ENCODE results near the gene MISP. TPM values are rescaled to one million over a fixed set of nuclear protein-coding genes. Genes with fewer than 3 reads are reported as not detected.

The MISP gene
- total and polyA plus RNA-seq, 4 donors = 14.9 to 23.7 (median 22.1) TPM

GRCh38 chr19:796692-797527 lies 46.0 kb downstream of the MISP start, which contains the start of gene PTBP1:
PTBP1 (plus strand) TSS chr19:797452; CDS start chr19:797498, 46 bp downstream.
- Histone ChIP-seq H3K4me3 (peak within 1 kb of the TSS; percentile 83), H3K36me3 (ENCODE audit: control insufficient read depth in 4 of 4, insufficient read depth in 4 of 4, low read length in 4 of 4) (peaks cover 0 to 24% (median 13%) of the 10 kb centered on the region in 4 donors), H3K27me3 (ENCODE audit: control insufficient read depth in 3 of 3, insufficient read depth in 3 of 3, low read length in 2 of 3) (no peaks in the 10 kb centered on the region), H3K9ac (ENCODE audit: insufficient read depth in 1 of 2, low read length in 2 of 2) (peak within 1 kb of the TSS in 1 of 2 donors; percentile 49), H3K27ac (ENCODE audit: low read depth in 1 of 2, low read length in 1 of 2) (peak within 1 kb of the TSS; percentile 87 to 92), H3K4me1 (ENCODE audit: control insufficient read depth in 5 of 5, insufficient read depth in 5 of 5, low read length in 5 of 5) (peaks cover 11 to 31% (median 24%) of the 10 kb centered on the region in 5 donors), H3K9me3 (ENCODE audit: control insufficient read depth in 4 of 4, insufficient read depth in 3 of 4, low read length in 3 of 4) (no peaks in the 10 kb centered on the region)
- no peak for TF ChIP-seq CTCF (IDR thresholded peaks at IDR 0.05; ENCODE audit: control extremely low read depth, extremely low read depth)
- ATAC-seq (ENCODE audit: insufficient read depth, low FRiP score) (peak; percentile 90), DNase-seq (peak; percentile 100)
- WGBS, 2 donors = 0 to 1% methylated on average over 74 to 83 of the region's 83 CpGs

GRCh38 chr19:797528-798414 lies 46.9 kb downstream of the MISP start:
- H3K9me3 ChIP-seq (ENCODE audit: control insufficient read depth in 4 of 4, insufficient read depth in 3 of 4, low read length in 3 of 4) = no peaks in the 10 kb centered on the region
- DNase-seq = peak; percentile 92 to 96 (median 92)
- peaks cover 12 to 40% (median 30%) of the 10 kb centered on the region in 5 donors for H3K4me1 ChIP-seq (ENCODE audit: control insufficient read depth in 5 of 5, insufficient read depth in 5 of 5, low read length in 5 of 5)
- H3K9ac ChIP-seq (ENCODE audit: insufficient read depth in 1 of 2, low read length in 2 of 2) = peak overlapping the region in 1 of 2 donors; percentile 49
- peak overlapping the region; percentile 83 for H3K4me3 ChIP-seq
- 0 to 1% methylated on average over 81 to 128 of the region's 129 CpGs for WGBS, 2 donors
- no peaks in the 10 kb centered on the region for H3K27me3 ChIP-seq (ENCODE audit: control insufficient read depth in 3 of 3, insufficient read depth in 3 of 3, low read length in 2 of 3)
- no peak for TF ChIP-seq CTCF (IDR thresholded peaks at IDR 0.05; ENCODE audit: control extremely low read depth, extremely low read depth)
- ATAC-seq (ENCODE audit: insufficient read depth, low FRiP score) = peak; percentile 40
- peaks cover 0 to 24% (median 13%) of the 10 kb centered on the region in 4 donors for H3K36me3 ChIP-seq (ENCODE audit: control insufficient read depth in 4 of 4, insufficient read depth in 4 of 4, low read length in 4 of 4)
- peak overlapping the region; percentile 87 to 92 for H3K27ac ChIP-seq (ENCODE audit: low read depth in 1 of 2, low read length in 1 of 2)

- WGBS, 2 donors = 0 to 1% methylated on average over 43 to 44 of the region's 44 CpGs
- peaks cover 12 to 41% (median 35%) of the 10 kb centered on the region in 5 donors for H3K4me1 ChIP-seq (ENCODE audit: control insufficient read depth in 5 of 5, insufficient read depth in 5 of 5, low read length in 5 of 5)
- peak overlapping the region; percentile 83 for H3K4me3 ChIP-seq
- H3K27ac ChIP-seq (ENCODE audit: low read depth in 1 of 2, low read length in 1 of 2) = peak overlapping the region; percentile 87 to 92
- no peaks in the 10 kb centered on the region for H3K27me3 ChIP-seq (ENCODE audit: control insufficient read depth in 3 of 3, insufficient read depth in 3 of 3, low read length in 2 of 3)
- ATAC-seq (ENCODE audit: insufficient read depth, low FRiP score) (no peak), DNase-seq (no peak)
- TF ChIP-seq CTCF (IDR thresholded peaks at IDR 0.05; ENCODE audit: control extremely low read depth, extremely low read depth) = no peak
- peak overlapping the region in 1 of 2 donors; percentile 49 for H3K9ac ChIP-seq (ENCODE audit: insufficient read depth in 1 of 2, low read length in 2 of 2)
- no peaks in the 10 kb centered on the region for H3K9me3 ChIP-seq (ENCODE audit: control insufficient read depth in 4 of 4, insufficient read depth in 3 of 4, low read length in 3 of 4)
- H3K36me3 ChIP-seq (ENCODE audit: control insufficient read depth in 4 of 4, insufficient read depth in 4 of 4, low read length in 4 of 4) = peaks cover 0 to 26% (median 16%) of the 10 kb centered on the region in 4 donors
These were observed 47.6 kb downstream of the MISP start for GRCh38 chr19:798415-799075.
